Breast epithelium (tissue), 4 donors: ENCODE measurements around the gene CLCN3. TPM values are rescaled to one million over a fixed set of nuclear protein-coding genes. Genes with fewer than 3 reads are reported as not detected.
A peak's percentile ranks its signal among the peaks of the same experiment; 100 is the strongest.

Source experiments
- DNase-seq, 2 donors: peaks; one replicate each; pipeline ENCODE4 v3.0.0-alpha.2; 2019; ENCODE audit warnings: low spot score in 2 of 2
- H3K27ac ChIP-seq, 2 donors: fragments of 200-600 bp; sonication (generic) in 1 of 2; one replicate each; pipeline ENCODE4 v1.5.1; 2016 to 2019; ENCODE audit warnings: mild to moderate bottlenecking in 1 of 2
- H3K27me3 ChIP-seq, 2 donors: fragments of 200-600 bp; sonication (generic) in 1 of 2; one replicate each; pipeline versions ENCODE4 v1.5.1 to v1.6.0; 2017 to 2019; ENCODE audit warnings: control low read depth in 1 of 2, mild to moderate bottlenecking in 1 of 2
- H3K36me3 ChIP-seq: fragments of 200-600 bp; one replicate; pipeline ENCODE4 v1.5.1; 2019
- H3K4me1 ChIP-seq, 2 donors: fragments of 200-600 bp; sonication (generic); one replicate each; pipeline ENCODE4 v1.5.1; 2016 to 2019; ENCODE audit warnings: control low read depth in 1 of 2
- H3K4me3 ChIP-seq, 3 donors: fragments of 200-600 bp; sonication (generic); 1 replicate in 2 of 3; 2 replicates in 1 of 3; pipeline ENCODE4 v1.5.1; 2016 to 2019; ENCODE audit warnings: mild to moderate bottlenecking in 3 of 3, moderate library complexity in 2 of 3
- H3K9me3 ChIP-seq, 2 donors: fragments of 200-600 bp; sonication (generic) in 1 of 2; one replicate each; pipeline ENCODE4 v1.5.1; 2016 to 2019; ENCODE audit warnings: control low read depth in 1 of 2
- CTCF ChIP-seq, 3 donors: fragments of 450-650 bp; IDR thresholded peaks; one replicate each; pipeline ENCODE4 v1.5.1; 2016 to 2017; ENCODE audit warnings: antibody characterized with exemption in 3 of 3, mild to moderate bottlenecking in 3 of 3, moderate library complexity in 3 of 3
- POLR2A ChIP-seq: fragments of 450-650 bp; IDR thresholded peaks from one replicate; pipeline ENCODE4 v1.6.1; 2016; ENCODE audit warnings: antibody characterized with exemption, mild to moderate bottlenecking, moderate library complexity
- POLR2AphosphoS5 ChIP-seq, 3 donors: sonication (generic); formaldehyde crosslinking; IDR thresholded peaks; one replicate each; pipeline ENCODE4 v1.6.1; 2017; ENCODE audit warnings: antibody characterized with exemption in 3 of 3
- intact Hi-C: fragments of 100-400 bp; cut with DNase I; formaldehyde crosslinking; loops from one replicate; pipeline ENCODE4 v1.15.1; 2023; ENCODE audit warnings: low total_unique reads
- total RNA-seq, 3 donors: library from RNA; depleted of rRNA; stranded (reverse); fragments of >200 nt; gene quantifications; one replicate each; pipeline ENCODE4 v1.1.0, GENCODE V29; 2016

CLCN3 gene
- total RNA-seq, 3 donors from 2014 or later = 26.4 to 65.7 (median 32.8) TPM

- DNase-seq = no peak
- H3K4me3 ChIP-seq = no peak overlapping the region
- no peak overlapping the region for H3K27ac ChIP-seq
- TF ChIP-seq POLR2A = no peak
- no peak for TF ChIP-seq CTCF (IDR thresholded peaks at IDR 0.05)
- TF ChIP-seq POLR2AphosphoS5 (IDR thresholded peaks at IDR 0.05) = no peak
- intact Hi-C loops = no loop called here
- no peaks in the 10 kb centered on the region for H3K36me3 ChIP-seq
- no peaks in the 10 kb centered on the region for H3K4me1 ChIP-seq
- no peaks in the 10 kb centered on the region for H3K9me3 ChIP-seq
- H3K27me3 ChIP-seq = no peaks in the 10 kb centered on the region
These were observed 32.2 kb downstream of the CLCN3 start for GRCh38 chr4:169652535-169652934.

GRCh38 chr4:169655401-169655800, 35.0 kb downstream of the CLCN3 start:
- Histone ChIP-seq H3K27me3 (no peaks in the 10 kb centered on the region), H3K9me3 (no peaks in the 10 kb centered on the region), H3K27ac (no peak overlapping the region), H3K4me1 (no peaks in the 10 kb centered on the region), H3K4me3 (no peak overlapping the region), H3K36me3 (no peaks in the 10 kb centered on the region)
- intact Hi-C loops = no loop called here
- TF ChIP-seq CTCF (IDR thresholded peaks at IDR 0.05) (no peak), POLR2A (no peak), POLR2AphosphoS5 (IDR thresholded peaks at IDR 0.05) (no peak)
- DNase-seq = no peak

GRCh38 chr4:169657470-169658107, 37.2 kb downstream of the CLCN3 start:
- DNase-seq = no peak
- intact Hi-C loops = no loop called here
- Histone ChIP-seq H3K9me3 (no peaks in the 10 kb centered on the region), H3K27ac (peak overlapping the region in 1 of 2 donors; percentile 92), H3K27me3 (no peaks in the 10 kb centered on the region), H3K4me1 (peaks cover 0 to 5% of the 10 kb centered on the region in 2 donors), H3K36me3 (no peaks in the 10 kb centered on the region), H3K4me3 (no peak overlapping the region)
- TF ChIP-seq POLR2A = no peak
- TF ChIP-seq CTCF (IDR thresholded peaks at IDR 0.05) = no peak

GRCh38 chr4:169658196-169658595, 37.8 kb downstream of the CLCN3 start:
- Histone ChIP-seq H3K4me3 (no peak overlapping the region), H3K36me3 (no peaks in the 10 kb centered on the region), H3K9me3 (no peaks in the 10 kb centered on the region), H3K27me3 (no peaks in the 10 kb centered on the region), H3K4me1 (peaks cover 0 to 5% of the 10 kb centered on the region in 2 donors), H3K27ac (peak overlapping the region in 1 of 2 donors; percentile 92)
- no peak for TF ChIP-seq POLR2A
- no peak for TF ChIP-seq CTCF (IDR thresholded peaks at IDR 0.05)
- no peak for TF ChIP-seq POLR2AphosphoS5 (IDR thresholded peaks at IDR 0.05)
- no peak for DNase-seq
- intact Hi-C loops = no loop called here

- peaks cover 0 to 5% of the 10 kb centered on the region in 2 donors for H3K4me1 ChIP-seq
- intact Hi-C loops = no loop called here
- H3K27ac ChIP-seq = peak overlapping the region; percentile 90 to 92
- TF ChIP-seq POLR2AphosphoS5 (IDR thresholded peaks at IDR 0.05) (no peak), CTCF (IDR thresholded peaks at IDR 0.05) (no peak), POLR2A (no peak)
- DNase-seq = no peak
- H3K36me3 ChIP-seq = no peaks in the 10 kb centered on the region
- no peaks in the 10 kb centered on the region for H3K9me3 ChIP-seq
- H3K4me3 ChIP-seq = peak overlapping the region; percentile 35 to 63 (median 51)
- no peaks in the 10 kb centered on the region for H3K27me3 ChIP-seq
These were observed 38.8 kb downstream of the CLCN3 start for GRCh38 chr4:169658975-169659715.
